Measurements from ENCODE around the gene GIGYF1.

GIGYF1 gene

DNA sequence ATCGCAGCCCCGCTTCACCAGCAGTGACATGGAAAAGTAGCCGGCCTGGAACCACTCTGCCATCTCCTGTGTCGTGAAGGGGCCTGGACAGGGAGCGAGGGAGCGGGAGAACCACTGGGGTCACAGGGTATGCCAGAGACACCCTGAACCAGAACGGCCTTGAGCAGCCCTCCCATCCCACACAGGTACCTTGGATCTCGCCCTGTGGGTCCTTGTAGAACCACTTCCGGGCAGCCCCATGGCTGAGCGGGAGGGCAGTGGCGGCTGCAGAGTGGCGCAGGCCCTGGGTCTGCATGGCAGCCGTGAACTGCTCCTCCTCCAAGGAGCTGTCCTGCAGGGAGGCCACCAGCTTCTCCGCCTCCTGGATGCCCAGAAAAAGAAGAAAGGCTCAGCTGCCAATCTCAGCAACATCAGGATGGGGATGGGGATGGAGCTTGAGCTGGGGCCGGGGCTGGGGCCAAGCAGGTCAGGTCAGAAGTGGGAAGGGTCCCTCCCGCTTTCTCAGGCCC lies 9.5 kb downstream of the GIGYF1 start:
- H3K9me3 ChIP-seq (ENCODE audit: control insufficient read depth, insufficient read depth, low read length), result no peaks in the 10 kb centered on the region
- H3K9ac ChIP-seq (ENCODE audit: low read depth, low read length), result no peak overlapping the region
- H3K36me3 ChIP-seq (ENCODE audit: insufficient read depth, low read length), result peaks cover 14% of the 10 kb centered on the region; the same call in 1 of the 2 replicates
- H3K4me1 ChIP-seq (ENCODE audit: insufficient read depth, low read length), result peaks cover 17% of the 10 kb centered on the region; the same call in 1 of the 2 replicates

DNA sequence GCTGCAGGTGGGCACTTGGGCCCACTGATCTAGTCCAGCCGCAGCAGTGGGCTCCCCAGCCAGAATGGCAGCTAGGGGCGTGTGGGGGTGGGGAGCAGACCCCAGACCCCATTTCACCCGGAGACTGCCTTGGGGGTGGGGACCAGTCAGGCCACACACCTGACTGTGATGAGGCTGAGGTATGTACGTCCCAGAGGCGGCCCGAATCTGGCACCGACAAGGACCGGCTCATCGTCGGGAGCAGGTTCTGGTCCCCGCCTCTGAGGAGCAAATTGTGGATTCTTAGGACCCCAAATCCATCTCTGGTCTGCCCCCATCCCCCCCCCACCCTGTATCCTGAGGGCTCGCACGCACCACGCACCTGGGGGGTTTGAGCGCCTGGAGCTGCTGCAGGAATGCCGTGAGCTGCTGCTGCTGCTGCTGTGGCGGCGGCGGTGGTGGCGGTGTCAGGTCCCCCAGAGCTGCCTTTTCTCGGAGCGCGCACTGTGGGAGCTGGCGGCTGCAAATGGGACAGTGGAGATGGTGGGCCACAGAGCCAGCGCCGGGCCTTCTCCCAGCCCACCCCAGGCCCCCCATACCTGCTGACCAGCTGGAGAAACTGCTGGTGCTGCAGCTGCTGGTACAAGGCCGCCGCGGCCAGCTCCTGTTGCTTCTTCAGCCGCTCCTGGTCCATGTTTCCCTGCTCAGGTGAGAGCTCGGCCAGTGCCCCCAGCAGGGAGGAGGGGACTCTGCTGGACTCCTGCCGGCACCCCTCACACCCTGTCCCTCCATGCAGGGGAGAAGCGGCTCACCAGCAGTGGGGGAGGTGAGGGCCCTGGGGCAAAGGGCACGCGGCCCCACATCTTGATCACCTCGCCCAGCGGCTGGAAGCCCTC lies 10.2 kb downstream of the GIGYF1 start:
- Histone ChIP-seq H3K9ac (ENCODE audit: low read depth, low read length) (no peak overlapping the region), H3K9me3 (ENCODE audit: control insufficient read depth, insufficient read depth, low read length) (no peaks in the 10 kb centered on the region), H3K36me3 (ENCODE audit: insufficient read depth, low read length) (peaks cover 14% of the 10 kb centered on the region; the same call in 1 of the 2 replicates), H3K4me1 (ENCODE audit: insufficient read depth, low read length) (peaks cover 17% of the 10 kb centered on the region; the same call in 1 of the 2 replicates)

DNA sequence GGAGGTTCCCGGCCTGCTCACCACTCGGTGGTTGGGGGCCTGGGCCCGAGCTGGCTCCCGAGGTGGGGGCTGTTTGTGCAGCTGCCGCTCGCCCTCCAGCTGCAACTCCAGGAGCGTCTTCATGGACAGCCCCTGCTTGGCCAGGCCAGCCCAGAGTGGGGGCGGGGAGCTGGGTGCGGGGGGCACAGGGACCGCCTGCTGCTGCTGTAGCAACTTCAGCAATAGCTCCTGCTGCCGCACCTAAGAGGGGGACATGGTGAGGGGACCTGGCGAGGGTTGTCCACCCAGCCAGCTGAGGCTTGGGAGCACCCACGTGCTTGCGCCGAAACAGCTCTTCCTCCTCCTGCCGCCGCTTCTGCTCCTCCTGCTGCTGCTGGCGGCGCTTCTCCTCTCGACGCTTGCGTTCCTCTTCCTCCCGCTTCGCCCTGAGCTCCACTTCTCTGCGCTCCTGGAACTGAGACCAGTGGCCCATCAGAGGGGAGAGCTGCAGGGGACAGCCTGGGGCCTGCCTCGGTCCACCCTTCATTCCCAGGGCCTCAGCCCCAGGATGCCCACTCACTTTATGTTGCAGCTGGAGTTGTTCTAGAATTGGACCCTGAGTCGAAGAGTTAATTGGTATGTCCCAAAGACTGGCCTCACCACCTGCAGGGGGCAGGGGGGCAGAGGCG lies 10.9 kb downstream of the GIGYF1 start:
- Histone ChIP-seq H3K36me3 (ENCODE audit: insufficient read depth, low read length) (peaks cover 14% of the 10 kb centered on the region; the same call in 1 of the 2 replicates), H3K9ac (ENCODE audit: low read depth, low read length) (no peak overlapping the region), H3K9me3 (ENCODE audit: control insufficient read depth, insufficient read depth, low read length) (no peaks in the 10 kb centered on the region), H3K4me1 (ENCODE audit: insufficient read depth, low read length) (peaks cover 17% of the 10 kb centered on the region; the same call in 1 of the 2 replicates)

DNA sequence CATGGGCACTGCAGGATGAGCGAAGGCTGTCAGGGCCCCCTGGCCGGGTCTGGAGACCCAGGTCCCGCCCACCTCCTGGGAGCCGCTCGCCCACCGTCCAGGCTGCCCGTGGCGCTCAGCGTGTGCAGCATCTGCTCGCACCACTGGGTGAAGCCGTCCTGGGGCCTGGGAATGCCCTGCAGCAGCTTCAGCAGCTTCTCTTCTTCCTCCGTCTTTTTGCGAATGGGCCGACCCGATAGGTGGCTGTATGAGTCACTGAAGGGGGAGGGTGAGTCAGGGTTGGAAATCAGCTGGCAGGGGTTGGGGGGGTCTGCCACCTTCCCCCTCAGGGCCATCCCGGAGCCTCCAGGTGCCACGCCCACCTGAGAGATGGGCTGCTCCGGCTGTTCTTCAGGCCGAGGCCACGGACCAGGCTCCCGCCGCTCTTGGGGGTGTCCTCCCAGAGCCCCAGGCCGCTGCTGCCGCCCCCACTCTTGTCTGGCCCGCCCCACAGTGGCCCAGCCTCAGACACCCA lies 11.8 kb downstream of the GIGYF1 start:
- H3K4me1 ChIP-seq (ENCODE audit: insufficient read depth, low read length), result peaks cover 17% of the 10 kb centered on the region; the same call in 1 of the 2 replicates
- H3K9me3 ChIP-seq (ENCODE audit: control insufficient read depth, insufficient read depth, low read length), result no peaks in the 10 kb centered on the region
- H3K9ac ChIP-seq (ENCODE audit: low read depth, low read length), result no peak overlapping the region
- H3K36me3 ChIP-seq (ENCODE audit: insufficient read depth, low read length), result peaks cover 14% of the 10 kb centered on the region; the same call in 1 of the 2 replicates

DNA sequence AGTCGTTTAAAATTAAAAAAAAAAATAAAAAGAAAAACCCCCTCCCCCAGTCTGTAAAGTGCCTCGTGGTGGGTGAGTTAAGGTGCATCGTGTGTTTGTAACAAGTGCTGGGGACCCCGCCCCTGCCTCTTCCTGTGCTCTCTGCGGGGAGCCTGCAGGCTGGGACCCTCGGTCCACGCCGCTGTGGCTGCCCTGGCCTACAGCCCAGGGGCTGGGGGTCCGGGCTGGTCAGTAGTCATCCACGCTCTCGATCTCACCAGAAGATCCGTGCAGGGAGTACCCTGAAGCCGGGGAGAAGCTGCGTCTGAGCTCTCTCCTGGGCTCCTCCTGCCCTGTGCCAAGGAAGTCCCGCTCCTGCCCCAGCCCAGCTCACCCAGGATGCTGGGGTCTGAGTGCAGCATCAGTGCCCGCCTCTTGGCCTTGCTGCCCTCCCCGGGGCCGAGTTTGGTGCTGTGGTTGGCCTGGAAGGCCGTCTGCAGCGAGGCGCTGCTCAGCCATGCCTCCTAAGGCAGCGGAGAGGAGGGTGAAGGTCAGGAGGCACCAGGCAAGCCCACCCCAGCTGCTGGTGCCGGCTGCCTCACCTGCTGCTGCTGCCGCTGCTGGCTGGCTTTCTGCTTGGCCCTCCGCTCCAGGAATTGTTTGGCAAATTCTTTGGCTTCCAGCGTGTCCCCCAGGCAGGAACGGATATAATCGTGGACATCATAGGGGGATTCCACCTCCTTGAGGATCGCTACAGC lies 12.4 kb downstream of the GIGYF1 start:
- Histone ChIP-seq H3K4me1 (ENCODE audit: insufficient read depth, low read length) (peaks cover 17% of the 10 kb centered on the region; the same call in 1 of the 2 replicates), H3K9me3 (ENCODE audit: control insufficient read depth, insufficient read depth, low read length) (no peaks in the 10 kb centered on the region), H3K36me3 (ENCODE audit: insufficient read depth, low read length) (peaks cover 14% of the 10 kb centered on the region; the same call in 1 of the 2 replicates), H3K9ac (ENCODE audit: low read depth, low read length) (no peak overlapping the region)

DNA sequence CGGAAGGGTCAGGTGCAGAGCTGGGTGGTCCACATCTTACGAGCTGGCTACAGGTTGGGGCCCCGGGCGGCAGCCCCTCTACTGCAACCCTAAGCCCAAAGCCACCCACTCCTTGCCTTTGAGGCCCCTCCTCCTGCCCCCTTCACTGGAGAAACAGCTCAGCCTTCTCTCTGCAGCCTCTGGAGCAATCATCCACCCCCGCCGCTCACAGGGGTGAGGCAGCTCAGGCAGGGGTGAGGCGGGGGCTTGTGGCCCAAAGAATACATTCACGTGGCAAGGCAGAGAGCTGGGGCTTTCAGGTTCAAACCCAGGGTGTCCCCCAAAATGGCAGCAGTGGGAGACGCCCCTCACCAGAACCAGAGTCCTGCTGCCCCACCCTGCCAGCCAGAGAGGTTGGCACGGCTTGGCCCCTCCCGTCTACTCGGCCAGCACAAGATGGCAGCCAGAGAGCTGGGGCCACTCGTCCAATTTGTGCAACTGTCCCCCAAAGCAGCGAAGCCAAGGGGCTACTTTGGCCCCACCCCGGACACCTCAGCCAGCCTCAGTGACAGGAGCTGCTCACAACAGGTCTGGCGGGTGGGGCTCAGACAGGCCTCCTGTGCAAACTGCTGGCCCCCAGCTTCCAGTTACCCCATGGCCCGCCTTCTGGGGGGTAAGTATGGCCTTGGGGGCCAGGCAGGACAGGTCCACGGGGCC lies 13.3 kb downstream of the GIGYF1 start:
- Histone ChIP-seq H3K9me3 (ENCODE audit: control insufficient read depth, insufficient read depth, low read length) (no peaks in the 10 kb centered on the region), H3K36me3 (ENCODE audit: insufficient read depth, low read length) (peaks cover 14% of the 10 kb centered on the region; the same call in 1 of the 2 replicates), H3K9ac (ENCODE audit: low read depth, low read length) (no peak overlapping the region), H3K4me1 (ENCODE audit: insufficient read depth, low read length) (peaks cover 17% of the 10 kb centered on the region; the same call in 1 of the 2 replicates)

DNA sequence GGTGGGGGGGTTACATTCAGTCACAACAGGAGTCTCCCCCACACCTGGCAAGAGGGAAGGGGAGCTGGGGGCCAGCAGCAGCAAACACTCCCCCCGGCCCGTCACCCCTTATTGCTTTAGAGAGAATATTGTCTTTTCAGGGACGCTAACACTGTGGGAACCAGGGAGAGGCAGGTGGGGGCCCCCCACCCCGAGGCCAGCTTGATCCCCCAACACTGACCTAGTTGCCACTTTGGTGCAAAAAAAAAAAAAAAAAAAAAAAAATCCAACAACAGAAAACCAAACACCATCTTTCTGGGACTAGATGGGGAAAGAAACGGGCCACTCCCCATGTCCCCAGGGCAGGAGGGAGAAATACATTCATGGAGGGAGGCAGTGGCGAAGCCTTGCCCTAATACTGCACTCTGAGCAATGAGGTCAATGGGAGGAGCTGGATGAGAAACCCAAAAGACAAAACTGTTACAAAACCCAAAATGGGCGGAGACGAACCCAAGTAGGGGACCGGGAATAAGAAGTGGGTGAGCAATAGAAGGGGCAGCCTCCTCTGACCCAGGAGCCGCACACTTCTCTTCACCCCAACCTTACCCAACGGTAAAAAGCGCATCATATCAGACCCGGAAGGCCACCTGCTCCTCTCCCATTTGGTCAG lies 14.0 kb downstream of the GIGYF1 start:
- Histone ChIP-seq H3K9me3 (ENCODE audit: control insufficient read depth, insufficient read depth, low read length) (no peaks in the 10 kb centered on the region), H3K9ac (ENCODE audit: low read depth, low read length) (no peak overlapping the region), H3K4me1 (ENCODE audit: insufficient read depth, low read length) (peaks cover 17% of the 10 kb centered on the region; the same call in 1 of the 2 replicates), H3K36me3 (ENCODE audit: insufficient read depth, low read length) (peaks cover 7% of the 10 kb centered on the region; the same call in 1 of the 2 replicates)

DNA sequence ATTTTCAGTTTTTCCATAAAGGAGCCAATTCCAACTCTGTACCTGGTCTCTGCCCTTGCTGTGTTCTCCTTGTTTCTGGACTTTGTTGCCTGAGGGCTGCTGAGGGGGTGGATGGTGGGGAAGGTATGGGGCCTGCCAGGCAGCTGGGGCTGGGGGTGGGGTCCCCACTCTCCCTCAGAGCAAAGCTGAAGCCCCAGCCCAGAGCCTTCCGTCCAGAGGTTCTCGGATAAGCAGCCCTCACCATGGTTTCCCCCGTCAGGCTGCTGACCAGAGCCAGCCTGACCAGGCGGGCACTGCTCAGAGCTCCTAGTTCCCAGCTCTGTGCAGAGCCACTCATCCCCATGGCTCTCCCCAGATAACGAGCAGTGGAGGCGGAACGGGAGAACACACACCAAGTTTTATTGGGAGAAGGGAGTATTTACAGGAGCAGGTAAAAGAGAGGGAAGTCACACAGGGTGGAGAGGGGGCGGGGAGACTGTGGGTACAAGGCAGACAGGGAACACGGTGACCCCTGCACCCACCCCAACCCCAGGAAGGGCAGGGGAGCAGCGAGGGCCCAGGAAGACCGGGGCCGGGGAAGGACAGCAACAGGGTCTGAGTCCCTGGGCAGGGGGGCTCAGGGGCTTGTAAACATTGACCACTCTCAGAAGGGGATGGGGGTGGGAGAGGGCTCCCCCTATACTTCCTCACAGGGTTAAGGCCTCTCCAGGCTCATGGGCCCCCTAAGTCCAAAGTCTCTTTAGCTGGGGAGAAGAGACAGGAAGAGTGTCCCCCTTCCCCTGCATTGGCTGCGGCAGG lies 14.7 kb downstream of the GIGYF1 start:
- Histone ChIP-seq H3K9me3 (ENCODE audit: control insufficient read depth, insufficient read depth, low read length) (no peaks in the 10 kb centered on the region), H3K9ac (ENCODE audit: low read depth, low read length) (no peak overlapping the region), H3K36me3 (ENCODE audit: insufficient read depth, low read length) (peaks cover 6% of the 10 kb centered on the region; the same call in 1 of the 2 replicates), H3K4me1 (ENCODE audit: insufficient read depth, low read length) (peaks cover 17% of the 10 kb centered on the region; the same call in 1 of the 2 replicates)

DNA sequence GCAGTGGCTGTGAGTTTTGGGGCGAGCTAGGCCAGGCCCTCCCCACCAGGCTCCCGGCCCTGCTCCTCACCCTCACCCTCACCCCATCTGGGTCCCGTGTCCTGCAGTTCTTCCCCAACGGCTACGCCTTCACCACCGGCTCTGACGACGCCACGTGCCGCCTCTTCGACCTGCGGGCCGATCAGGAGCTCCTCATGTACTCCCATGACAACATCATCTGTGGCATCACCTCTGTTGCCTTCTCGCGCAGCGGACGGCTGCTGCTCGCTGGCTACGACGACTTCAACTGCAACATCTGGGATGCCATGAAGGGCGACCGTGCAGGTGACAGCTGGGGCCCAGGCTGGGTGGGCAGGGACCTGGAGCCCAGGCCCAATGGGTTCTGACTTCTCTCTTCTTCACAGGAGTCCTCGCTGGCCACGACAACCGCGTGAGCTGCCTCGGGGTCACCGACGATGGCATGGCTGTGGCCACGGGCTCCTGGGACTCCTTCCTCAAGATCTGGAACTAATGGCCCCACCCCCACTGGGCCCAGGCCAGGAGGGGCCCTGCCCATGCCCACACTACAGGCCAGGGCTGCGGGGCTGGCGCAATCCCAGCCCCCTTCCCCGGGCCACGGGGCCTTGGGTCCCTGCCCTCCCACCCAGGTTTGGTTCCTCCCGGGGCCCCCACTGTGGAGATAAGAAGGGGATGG lies 15.6 kb downstream of the GIGYF1 start:
- no peak overlapping the region for H3K9ac ChIP-seq (ENCODE audit: low read depth, low read length)
- H3K36me3 ChIP-seq (ENCODE audit: insufficient read depth, low read length), result peaks cover 6% of the 10 kb centered on the region; the same call in 1 of the 2 replicates
- peaks cover 17% of the 10 kb centered on the region; the same call in 1 of the 2 replicates for H3K4me1 ChIP-seq (ENCODE audit: insufficient read depth, low read length)
- no peaks in the 10 kb centered on the region for H3K9me3 ChIP-seq (ENCODE audit: control insufficient read depth, insufficient read depth, low read length)

DNA sequence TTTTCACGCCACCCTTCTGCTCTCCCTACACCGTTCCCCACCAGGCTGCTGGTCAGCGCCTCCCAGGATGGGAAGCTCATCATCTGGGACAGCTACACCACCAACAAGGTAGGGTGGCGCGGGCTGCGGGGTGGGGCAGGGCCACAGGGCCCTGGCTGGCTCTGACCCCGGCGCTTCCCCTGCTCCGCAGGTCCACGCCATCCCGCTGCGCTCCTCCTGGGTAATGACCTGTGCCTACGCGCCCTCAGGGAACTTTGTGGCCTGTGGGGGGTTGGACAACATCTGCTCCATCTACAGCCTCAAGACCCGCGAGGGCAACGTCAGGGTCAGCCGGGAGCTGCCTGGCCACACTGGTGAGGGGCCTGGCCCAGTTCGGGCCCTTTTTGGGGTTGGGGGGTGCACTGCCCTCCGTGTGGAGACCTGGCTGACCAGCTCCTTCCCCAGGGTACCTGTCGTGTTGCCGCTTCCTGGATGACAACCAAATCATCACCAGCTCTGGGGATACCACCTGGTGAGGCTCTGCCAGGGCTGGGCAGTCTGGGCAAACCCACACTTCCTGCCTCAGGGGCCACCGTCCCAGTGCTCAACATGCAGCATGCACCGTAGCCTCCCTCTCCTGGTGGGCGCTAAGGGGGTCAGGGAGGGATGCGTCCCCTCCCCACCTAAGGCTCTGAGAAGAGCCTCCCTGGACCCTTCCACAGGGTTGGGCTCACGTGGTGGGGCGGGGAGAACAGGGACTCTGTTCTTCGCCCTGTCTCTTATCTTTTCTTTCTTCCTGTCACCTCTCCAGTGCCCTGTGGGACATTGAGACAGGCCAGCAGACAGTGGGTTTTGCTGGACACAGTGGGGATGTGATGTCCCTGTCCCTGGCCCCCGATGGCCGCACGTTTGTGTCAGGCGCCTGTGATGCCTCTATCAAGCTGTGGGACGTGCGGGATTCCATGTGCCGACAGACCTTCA lies 16.5 kb downstream of the GIGYF1 start:
- no peaks in the 10 kb centered on the region for H3K9me3 ChIP-seq (ENCODE audit: control insufficient read depth, insufficient read depth, low read length)
- no peak overlapping the region for H3K9ac ChIP-seq (ENCODE audit: low read depth, low read length)
- H3K36me3 ChIP-seq (ENCODE audit: insufficient read depth, low read length), result peaks cover 6% of the 10 kb centered on the region; the same call in 1 of the 2 replicates
- H3K4me1 ChIP-seq (ENCODE audit: insufficient read depth, low read length), result peaks cover 17% of the 10 kb centered on the region; the same call in 1 of the 2 replicates

All from ES-I3 (cell line).